ENCODE results near the gene LUZP2.

Gene LUZP2

DNA sequence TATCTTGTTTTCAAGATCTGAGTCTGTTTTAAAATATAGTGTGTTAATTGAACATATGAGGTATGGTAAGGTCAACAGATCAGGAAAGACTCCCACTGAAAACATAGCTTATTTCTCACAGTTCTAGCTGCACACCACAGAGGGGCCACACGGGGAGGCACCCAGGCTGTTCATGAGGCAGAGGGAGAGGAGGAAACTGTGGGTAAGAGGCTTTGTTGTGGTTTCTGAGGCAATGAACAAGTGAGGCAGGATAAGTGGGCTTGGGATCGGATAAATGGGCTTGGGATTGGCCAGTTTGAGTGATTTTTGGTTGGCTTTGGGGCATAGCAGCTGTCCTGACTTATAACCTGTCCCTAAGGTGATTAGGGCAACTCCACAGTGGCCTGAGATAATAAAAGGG is 242.1 kb downstream of the LUZP2 start:
- no peak for ATAC-seq
- TF ChIP-seq, protein P1, sequence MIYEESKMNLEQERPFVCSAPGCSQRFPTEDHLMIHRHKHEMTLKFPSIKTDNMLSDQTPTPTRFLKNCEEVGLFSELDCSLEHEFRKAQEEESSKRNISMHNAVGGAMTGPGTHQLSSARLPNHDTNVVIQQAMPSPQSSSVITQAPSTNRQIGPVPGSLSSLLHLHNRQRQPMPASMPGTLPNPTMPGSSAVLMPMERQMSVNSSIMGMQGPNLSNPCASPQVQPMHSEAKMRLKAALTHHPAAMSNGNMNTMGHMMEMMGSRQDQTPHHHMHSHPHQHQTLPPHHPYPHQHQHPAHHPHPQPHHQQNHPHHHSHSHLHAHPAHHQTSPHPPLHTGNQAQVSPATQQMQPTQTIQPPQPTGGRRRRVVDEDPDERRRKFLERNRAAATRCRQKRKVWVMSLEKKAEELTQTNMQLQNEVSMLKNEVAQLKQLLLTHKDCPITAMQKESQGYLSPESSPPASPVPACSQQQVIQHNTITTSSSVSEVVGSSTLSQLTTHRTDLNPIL (CRISPR knock-in tag; IDR thresholded peaks at IDR 0.05; ENCODE audit: low read depth): no peak
- no peak for TF ChIP-seq ZNF8 (CRISPR knock-in tag; IDR thresholded peaks at IDR 0.05)
- no peak for TF ChIP-seq ARNTL (CRISPR knock-in tag; IDR thresholded peaks at IDR 0.05; ENCODE audit: borderline replicate concordance, low read depth)
- no peak for TF ChIP-seq PPARA (CRISPR knock-in tag; IDR thresholded peaks at IDR 0.05; ENCODE audit: borderline replicate concordance)
- no peak for TF ChIP-seq CSDC2 (CRISPR knock-in tag; IDR thresholded peaks at IDR 0.05)
- no peak for TF ChIP-seq ZC3H10 (CRISPR knock-in tag; IDR thresholded peaks at IDR 0.05)
- no peak for TF ChIP-seq GLIS3 (CRISPR knock-in tag; IDR thresholded peaks at IDR 0.05)
- no peak for TF ChIP-seq ZFP3 (CRISPR knock-in tag; IDR thresholded peaks at IDR 0.05)
- TF ChIP-seq, protein P2, sequence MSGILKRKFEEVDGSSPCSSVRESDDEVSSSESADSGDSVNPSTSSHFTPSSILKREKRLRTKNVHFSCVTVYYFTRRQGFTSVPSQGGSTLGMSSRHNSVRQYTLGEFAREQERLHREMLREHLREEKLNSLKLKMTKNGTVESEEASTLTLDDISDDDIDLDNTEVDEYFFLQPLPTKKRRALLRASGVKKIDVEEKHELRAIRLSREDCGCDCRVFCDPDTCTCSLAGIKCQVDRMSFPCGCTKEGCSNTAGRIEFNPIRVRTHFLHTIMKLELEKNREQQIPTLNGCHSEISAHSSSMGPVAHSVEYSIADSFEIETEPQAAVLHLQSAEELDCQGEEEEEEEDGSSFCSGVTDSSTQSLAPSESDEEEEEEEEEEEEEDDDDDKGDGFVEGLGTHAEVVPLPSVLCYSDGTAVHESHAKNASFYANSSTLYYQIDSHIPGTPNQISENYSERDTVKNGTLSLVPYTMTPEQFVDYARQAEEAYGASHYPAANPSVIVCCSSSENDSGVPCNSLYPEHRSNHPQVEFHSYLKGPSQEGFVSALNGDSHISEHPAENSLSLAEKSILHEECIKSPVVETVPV (CRISPR knock-in tag; IDR thresholded peaks at IDR 0.05): no peak
- no peak for TF ChIP-seq ZNF70 (CRISPR knock-in tag; IDR thresholded peaks at IDR 0.05)
- no peak for TF ChIP-seq TCF4 (CRISPR knock-in tag; IDR thresholded peaks at IDR 0.05; ENCODE audit: borderline replicate concordance)
- TF ChIP-seq, protein P3, sequence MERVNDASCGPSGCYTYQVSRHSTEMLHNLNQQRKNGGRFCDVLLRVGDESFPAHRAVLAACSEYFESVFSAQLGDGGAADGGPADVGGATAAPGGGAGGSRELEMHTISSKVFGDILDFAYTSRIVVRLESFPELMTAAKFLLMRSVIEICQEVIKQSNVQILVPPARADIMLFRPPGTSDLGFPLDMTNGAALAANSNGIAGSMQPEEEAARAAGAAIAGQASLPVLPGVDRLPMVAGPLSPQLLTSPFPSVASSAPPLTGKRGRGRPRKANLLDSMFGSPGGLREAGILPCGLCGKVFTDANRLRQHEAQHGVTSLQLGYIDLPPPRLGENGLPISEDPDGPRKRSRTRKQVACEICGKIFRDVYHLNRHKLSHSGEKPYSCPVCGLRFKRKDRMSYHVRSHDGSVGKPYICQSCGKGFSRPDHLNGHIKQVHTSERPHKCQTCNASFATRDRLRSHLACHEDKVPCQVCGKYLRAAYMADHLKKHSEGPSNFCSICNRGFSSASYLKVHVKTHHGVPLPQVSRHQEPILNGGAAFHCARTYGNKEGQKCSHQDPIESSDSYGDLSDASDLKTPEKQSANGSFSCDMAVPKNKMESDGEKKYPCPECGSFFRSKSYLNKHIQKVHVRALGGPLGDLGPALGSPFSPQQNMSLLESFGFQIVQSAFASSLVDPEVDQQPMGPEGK (CRISPR knock-in tag; IDR thresholded peaks at IDR 0.05; ENCODE audit: borderline replicate concordance): no peak
- TF ChIP-seq ZNF565 (CRISPR knock-in tag; conservative IDR thresholded peaks at IDR 0.05; ENCODE audit: low read depth): no peak
- no peak for TF ChIP-seq TOX (CRISPR knock-in tag; IDR thresholded peaks at IDR 0.05; ENCODE audit: borderline replicate concordance)
- TF ChIP-seq OSR1 (CRISPR knock-in tag; IDR thresholded peaks at IDR 0.05): no peak
- TF ChIP-seq, protein P4, sequence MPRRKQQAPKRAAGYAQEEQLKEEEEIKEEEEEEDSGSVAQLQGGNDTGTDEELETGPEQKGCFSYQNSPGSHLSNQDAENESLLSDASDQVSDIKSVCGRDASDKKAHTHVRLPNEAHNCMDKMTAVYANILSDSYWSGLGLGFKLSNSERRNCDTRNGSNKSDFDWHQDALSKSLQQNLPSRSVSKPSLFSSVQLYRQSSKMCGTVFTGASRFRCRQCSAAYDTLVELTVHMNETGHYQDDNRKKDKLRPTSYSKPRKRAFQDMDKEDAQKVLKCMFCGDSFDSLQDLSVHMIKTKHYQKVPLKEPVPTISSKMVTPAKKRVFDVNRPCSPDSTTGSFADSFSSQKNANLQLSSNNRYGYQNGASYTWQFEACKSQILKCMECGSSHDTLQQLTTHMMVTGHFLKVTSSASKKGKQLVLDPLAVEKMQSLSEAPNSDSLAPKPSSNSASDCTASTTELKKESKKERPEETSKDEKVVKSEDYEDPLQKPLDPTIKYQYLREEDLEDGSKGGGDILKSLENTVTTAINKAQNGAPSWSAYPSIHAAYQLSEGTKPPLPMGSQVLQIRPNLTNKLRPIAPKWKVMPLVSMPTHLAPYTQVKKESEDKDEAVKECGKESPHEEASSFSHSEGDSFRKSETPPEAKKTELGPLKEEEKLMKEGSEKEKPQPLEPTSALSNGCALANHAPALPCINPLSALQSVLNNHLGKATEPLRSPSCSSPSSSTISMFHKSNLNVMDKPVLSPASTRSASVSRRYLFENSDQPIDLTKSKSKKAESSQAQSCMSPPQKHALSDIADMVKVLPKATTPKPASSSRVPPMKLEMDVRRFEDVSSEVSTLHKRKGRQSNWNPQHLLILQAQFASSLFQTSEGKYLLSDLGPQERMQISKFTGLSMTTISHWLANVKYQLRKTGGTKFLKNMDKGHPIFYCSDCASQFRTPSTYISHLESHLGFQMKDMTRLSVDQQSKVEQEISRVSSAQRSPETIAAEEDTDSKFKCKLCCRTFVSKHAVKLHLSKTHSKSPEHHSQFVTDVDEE (CRISPR knock-in tag; IDR thresholded peaks at IDR 0.05): no peak
- no peak for TF ChIP-seq SNAI2 (CRISPR knock-in tag; IDR thresholded peaks at IDR 0.05)
- no peak for TF ChIP-seq RARB (CRISPR knock-in tag; IDR thresholded peaks at IDR 0.05)

DNA sequence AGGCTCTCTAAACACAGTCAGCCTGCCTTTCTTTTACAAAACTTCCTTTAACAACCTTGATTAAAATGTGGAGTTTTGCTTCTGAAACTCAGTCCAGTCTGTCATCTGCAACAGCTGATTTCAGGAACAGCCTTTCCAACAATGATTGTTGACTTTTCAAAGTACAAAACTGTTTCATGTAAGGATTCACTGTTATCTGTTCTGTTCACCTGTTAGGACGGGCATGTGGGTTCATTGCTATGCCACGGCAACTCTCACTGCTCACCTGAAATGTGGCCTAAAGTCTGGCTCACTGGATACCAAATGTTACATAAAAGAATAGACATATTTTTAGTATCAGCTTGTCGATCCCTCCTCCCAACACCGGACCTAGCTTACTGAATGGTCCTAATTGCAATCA is 242.8 kb downstream of the LUZP2 start:
- no peak for ATAC-seq
- TF ChIP-seq, protein P1 (CRISPR knock-in tag; IDR thresholded peaks at IDR 0.05; ENCODE audit: low read depth): no peak

DNA sequence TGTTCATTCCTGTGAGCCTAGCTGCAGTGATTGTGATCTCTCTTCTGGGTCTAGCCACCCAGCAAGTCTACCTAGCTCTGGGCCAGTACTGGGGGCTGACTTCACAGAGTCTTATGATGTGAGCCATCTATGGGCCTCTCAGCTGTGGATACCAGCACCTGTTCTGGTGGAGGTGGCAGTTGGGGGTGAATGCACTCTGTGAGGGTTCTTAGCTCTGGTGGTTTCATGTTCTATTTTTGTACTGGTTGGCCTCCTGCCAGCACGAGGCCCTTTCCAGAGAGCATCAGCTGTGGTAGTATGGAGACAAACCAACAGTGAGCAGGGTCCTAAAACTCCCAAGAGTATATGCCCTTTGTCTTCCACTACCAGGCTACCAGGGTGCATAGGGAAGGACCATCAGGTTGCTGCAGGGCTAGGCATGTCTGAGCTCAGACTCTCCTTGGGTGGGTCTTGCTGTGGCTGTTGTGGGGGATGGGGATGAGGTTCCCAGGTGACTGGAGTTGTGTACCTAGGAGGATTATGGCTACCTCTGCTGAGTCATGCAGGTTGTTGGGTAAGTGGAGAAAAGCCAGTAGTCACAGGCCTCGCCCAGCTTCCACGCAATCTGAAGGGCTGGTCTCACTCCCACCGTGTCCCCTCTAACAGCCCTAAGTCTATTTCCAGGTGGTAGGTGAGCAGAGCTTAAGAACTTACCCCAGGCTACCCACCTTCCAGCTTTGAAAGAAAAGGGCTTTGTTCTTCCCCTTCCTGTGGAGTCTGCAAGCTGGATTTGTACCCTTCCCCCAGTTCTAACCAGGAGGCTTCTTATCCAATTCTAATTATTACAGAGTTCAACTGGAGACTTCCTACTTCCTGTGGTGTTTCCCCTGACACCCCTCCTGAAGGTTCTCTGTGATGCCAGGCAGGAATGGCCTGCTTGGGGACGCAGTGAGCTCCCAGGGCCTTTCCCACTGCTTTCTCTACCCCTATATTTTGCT is 250.7 kb downstream of the LUZP2 start:
- ATAC-seq: no peak
- TF ChIP-seq ZC3H10 (CRISPR knock-in tag; IDR thresholded peaks at IDR 0.05): no peak
- no peak for TF ChIP-seq SNAI2 (CRISPR knock-in tag; IDR thresholded peaks at IDR 0.05)
- TF ChIP-seq ESRRG (CRISPR knock-in tag; IDR thresholded peaks at IDR 0.05): no peak
- TF ChIP-seq ISL1 (CRISPR knock-in tag; IDR thresholded peaks at IDR 0.05): no peak
- TF ChIP-seq, protein P1 (CRISPR knock-in tag; IDR thresholded peaks at IDR 0.05; ENCODE audit: low read depth): no peak
- no peak for TF ChIP-seq TCF4 (CRISPR knock-in tag; IDR thresholded peaks at IDR 0.05; ENCODE audit: borderline replicate concordance)
- no peak for TF ChIP-seq TOX (CRISPR knock-in tag; IDR thresholded peaks at IDR 0.05; ENCODE audit: borderline replicate concordance)
- TF ChIP-seq GLIS3 (CRISPR knock-in tag; IDR thresholded peaks at IDR 0.05): no peak
- TF ChIP-seq, protein P4 (CRISPR knock-in tag; IDR thresholded peaks at IDR 0.05): no peak
- TF ChIP-seq RARB (CRISPR knock-in tag; IDR thresholded peaks at IDR 0.05): no peak
- no peak for TF ChIP-seq CSDC2 (CRISPR knock-in tag; IDR thresholded peaks at IDR 0.05)
- TF ChIP-seq, protein P5, sequence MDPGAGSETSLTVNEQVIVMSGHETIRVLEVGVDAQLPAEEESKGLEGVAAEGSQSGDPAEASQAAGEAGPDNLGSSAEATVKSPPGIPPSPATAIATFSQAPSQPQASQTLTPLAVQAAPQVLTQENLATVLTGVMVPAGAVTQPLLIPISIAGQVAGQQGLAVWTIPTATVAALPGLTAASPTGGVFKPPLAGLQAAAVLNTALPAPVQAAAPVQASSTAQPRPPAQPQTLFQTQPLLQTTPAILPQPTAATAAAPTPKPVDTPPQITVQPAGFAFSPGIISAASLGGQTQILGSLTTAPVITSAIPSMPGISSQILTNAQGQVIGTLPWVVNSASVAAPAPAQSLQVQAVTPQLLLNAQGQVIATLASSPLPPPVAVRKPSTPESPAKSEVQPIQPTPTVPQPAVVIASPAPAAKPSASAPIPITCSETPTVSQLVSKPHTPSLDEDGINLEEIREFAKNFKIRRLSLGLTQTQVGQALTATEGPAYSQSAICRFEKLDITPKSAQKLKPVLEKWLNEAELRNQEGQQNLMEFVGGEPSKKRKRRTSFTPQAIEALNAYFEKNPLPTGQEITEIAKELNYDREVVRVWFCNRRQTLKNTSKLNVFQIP (CRISPR knock-in tag; IDR thresholded peaks at IDR 0.05; ENCODE audit: borderline replicate concordance, low read depth): no peak
